Measurements from ENCODE around the gene PSMB7.

PSMB7 gene

DNA sequence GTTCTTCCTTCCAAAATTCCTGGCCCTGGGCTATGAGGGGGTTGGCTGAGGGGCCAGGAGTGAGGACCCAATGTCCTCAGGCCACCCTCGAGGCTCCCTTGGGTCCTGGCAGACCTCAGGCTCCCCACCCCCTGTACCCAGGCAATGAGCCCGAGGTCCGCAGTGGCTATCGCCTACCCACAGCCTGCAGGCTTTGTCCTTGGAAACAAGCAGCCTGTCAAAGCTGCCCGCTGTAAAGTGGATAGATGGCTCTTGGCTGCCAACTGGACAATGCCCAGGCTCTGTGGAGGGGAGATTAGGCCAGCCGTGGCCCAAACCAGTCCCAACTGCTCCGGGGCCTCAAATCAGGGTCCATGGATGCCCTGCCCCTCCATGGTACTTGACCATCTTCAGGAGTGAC, 32.8 kb upstream of the PSMB7 start:
- no peak for DNase-seq
- Histone ChIP-seq H3K79me2 (ENCODE audit: insufficient read depth, low read length) (no peaks in the 10 kb centered on the region), H3K4me2 (ENCODE audit: insufficient read depth, low read length) (no peak overlapping the region), H3K4me3 (ENCODE audit: low read depth in 1 of 2, low read length in 2 of 2) (no peak overlapping the region), H3K27me3 (ENCODE audit: insufficient read depth, low read length, poor library complexity) (no peaks in the 10 kb centered on the region), H3K27ac (ENCODE audit: low read length) (no peak overlapping the region), H2AFZ (ENCODE audit: low read depth, low read length) (no peak overlapping the region), H3K36me3 (ENCODE audit: insufficient read depth, low read length) (no peaks in the 10 kb centered on the region), H3K4me1 (ENCODE audit: insufficient read depth, low read length) (no peaks in the 10 kb centered on the region), H3K9ac (ENCODE audit: low read depth, low read length) (no peak overlapping the region), H3K9me3 (ENCODE audit: insufficient read depth, low read length, severe bottlenecking) (no peaks in the 10 kb centered on the region), H4K20me1 (ENCODE audit: insufficient read depth, low read length) (peaks cover 5% of the 10 kb centered on the region; the same call in 1 of the 2 replicates)
- ATAC-seq (ENCODE audit: insufficient read depth, low read depth), result no peak
- no peak for TF ChIP-seq EZH2 (IDR thresholded peaks at IDR 0.05; ENCODE audit: borderline replicate concordance, low read depth, low read length, severe bottlenecking)
- TF ChIP-seq, protein P1, sequence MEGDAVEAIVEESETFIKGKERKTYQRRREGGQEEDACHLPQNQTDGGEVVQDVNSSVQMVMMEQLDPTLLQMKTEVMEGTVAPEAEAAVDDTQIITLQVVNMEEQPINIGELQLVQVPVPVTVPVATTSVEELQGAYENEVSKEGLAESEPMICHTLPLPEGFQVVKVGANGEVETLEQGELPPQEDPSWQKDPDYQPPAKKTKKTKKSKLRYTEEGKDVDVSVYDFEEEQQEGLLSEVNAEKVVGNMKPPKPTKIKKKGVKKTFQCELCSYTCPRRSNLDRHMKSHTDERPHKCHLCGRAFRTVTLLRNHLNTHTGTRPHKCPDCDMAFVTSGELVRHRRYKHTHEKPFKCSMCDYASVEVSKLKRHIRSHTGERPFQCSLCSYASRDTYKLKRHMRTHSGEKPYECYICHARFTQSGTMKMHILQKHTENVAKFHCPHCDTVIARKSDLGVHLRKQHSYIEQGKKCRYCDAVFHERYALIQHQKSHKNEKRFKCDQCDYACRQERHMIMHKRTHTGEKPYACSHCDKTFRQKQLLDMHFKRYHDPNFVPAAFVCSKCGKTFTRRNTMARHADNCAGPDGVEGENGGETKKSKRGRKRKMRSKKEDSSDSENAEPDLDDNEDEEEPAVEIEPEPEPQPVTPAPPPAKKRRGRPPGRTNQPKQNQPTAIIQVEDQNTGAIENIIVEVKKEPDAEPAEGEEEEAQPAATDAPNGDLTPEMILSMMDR (IDR thresholded peaks at IDR 0.05; ENCODE audit: borderline replicate concordance, extremely low read depth, low read length, poor library complexity, severe bottlenecking), result no peak

DNA sequence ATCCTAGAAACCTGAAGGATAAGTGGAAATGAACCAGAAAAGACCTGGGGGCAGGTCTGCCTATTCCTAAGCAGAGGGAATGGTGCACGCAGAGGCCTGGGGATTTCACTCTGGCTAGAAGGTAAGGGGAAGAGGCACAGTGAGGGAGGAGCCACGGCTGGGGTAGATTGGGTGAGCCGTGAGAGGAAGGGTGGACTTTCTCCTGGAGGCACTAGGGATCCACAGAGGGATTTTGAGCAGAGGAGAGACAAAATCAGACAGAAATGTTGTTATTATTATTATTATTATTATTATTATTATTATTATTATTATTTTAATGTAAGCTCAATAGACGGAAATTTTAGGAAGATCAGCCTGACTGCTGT, 32.0 kb upstream of the PSMB7 start:
- H3K9me3 ChIP-seq (ENCODE audit: insufficient read depth, low read length, severe bottlenecking), result no peaks in the 10 kb centered on the region
- no peak overlapping the region for H3K4me2 ChIP-seq (ENCODE audit: insufficient read depth, low read length)
- TF ChIP-seq EZH2 (IDR thresholded peaks at IDR 0.05; ENCODE audit: borderline replicate concordance, low read depth, low read length, severe bottlenecking), result no peak
- TF ChIP-seq, protein P1 (IDR thresholded peaks at IDR 0.05; ENCODE audit: borderline replicate concordance, extremely low read depth, low read length, poor library complexity, severe bottlenecking), result no peak
- H3K27ac ChIP-seq (ENCODE audit: low read length), result no peak overlapping the region
- no peak overlapping the region for H3K4me3 ChIP-seq (ENCODE audit: low read depth in 1 of 2, low read length in 2 of 2)
- no peaks in the 10 kb centered on the region for H3K4me1 ChIP-seq (ENCODE audit: insufficient read depth, low read length)
- no peaks in the 10 kb centered on the region for H3K36me3 ChIP-seq (ENCODE audit: insufficient read depth, low read length)
- DNase-seq (no peak), ATAC-seq (ENCODE audit: insufficient read depth, low read depth) (no peak)
- H3K79me2 ChIP-seq (ENCODE audit: insufficient read depth, low read length), result no peaks in the 10 kb centered on the region
- no peaks in the 10 kb centered on the region for H3K27me3 ChIP-seq (ENCODE audit: insufficient read depth, low read length, poor library complexity)
- no peak overlapping the region for H3K9ac ChIP-seq (ENCODE audit: low read depth, low read length)
- H2AFZ ChIP-seq (ENCODE audit: low read depth, low read length), result no peak overlapping the region
- H4K20me1 ChIP-seq (ENCODE audit: insufficient read depth, low read length), result peaks cover 5% of the 10 kb centered on the region; the same call in 1 of the 2 replicates

DNA sequence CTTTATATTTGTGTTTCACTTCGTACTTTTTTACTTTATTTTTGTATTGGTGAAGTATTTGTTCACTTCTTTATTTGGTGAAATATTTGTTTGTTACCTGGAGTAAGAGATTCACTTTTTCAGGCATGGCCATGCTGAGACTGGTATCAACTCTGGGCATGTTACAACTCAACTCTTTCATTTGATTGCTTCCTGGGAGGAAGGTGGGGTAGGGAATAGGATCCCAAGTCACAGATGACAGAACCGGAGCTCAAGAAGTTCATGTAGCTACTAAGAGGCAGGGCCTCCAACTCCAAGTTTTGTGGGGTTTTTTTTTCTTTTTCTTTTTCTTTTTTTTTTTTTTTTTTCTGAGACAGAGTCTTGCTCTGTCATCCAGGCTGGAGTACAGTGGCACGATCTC, 28.9 kb upstream of the PSMB7 start:
- H3K4me2 ChIP-seq (ENCODE audit: insufficient read depth, low read length), result no peak overlapping the region
- ATAC-seq (ENCODE audit: insufficient read depth, low read depth), result no peak
- no peak for DNase-seq

More for the DNA sequence above, 28.9 kb upstream of the PSMB7 start:
- Histone ChIP-seq H2AFZ (ENCODE audit: low read depth, low read length) (no peak overlapping the region), H3K4me3 (ENCODE audit: low read depth in 1 of 2, low read length in 2 of 2) (no peak overlapping the region), H3K4me1 (ENCODE audit: insufficient read depth, low read length) (no peaks in the 10 kb centered on the region), H3K27ac (ENCODE audit: low read length) (no peak overlapping the region), H4K20me1 (ENCODE audit: insufficient read depth, low read length) (no peaks in the 10 kb centered on the region), H3K27me3 (ENCODE audit: insufficient read depth, low read length, poor library complexity) (no peaks in the 10 kb centered on the region), H3K9ac (ENCODE audit: low read depth, low read length) (no peak overlapping the region), H3K36me3 (ENCODE audit: insufficient read depth, low read length) (no peaks in the 10 kb centered on the region), H3K79me2 (ENCODE audit: insufficient read depth, low read length) (no peaks in the 10 kb centered on the region), H3K9me3 (ENCODE audit: insufficient read depth, low read length, severe bottlenecking) (no peaks in the 10 kb centered on the region)
- no peak for TF ChIP-seq EZH2 (IDR thresholded peaks at IDR 0.05; ENCODE audit: borderline replicate concordance, low read depth, low read length, severe bottlenecking)
- TF ChIP-seq, protein P1 (IDR thresholded peaks at IDR 0.05; ENCODE audit: borderline replicate concordance, extremely low read depth, low read length, poor library complexity, severe bottlenecking), result no peak
